ENCODE results near the gene ZFP28.

GRCh38 chr19:56577719-56578602 lies 39.2 kb downstream of the ZFP28 start:
- TF ChIP-seq CTCF (conservative IDR thresholded peaks at IDR 0.05; ENCODE audit: low read length) (no peak), EZH2phosphoT487 (IDR thresholded peaks at IDR 0.05; ENCODE audit: borderline replicate concordance, low read depth, low read length) (no peak)
